Activated CD4-positive, alpha-beta T cell treated with anti-CD3 and anti-CD28 coated beads for 4 hours (primary cell): ENCODE results near the gene OR5C1.
"Not testable (repeated sequence)": the region's sequence is repeated elsewhere in the genome, so short reads cannot be mapped to it uniquely, and the experiment has no call there.

Experiments used
- DNase-seq, 2 donors: peaks; one replicate each; pipeline ENCODE4 v3.0.0-alpha.2; 2020

OR5C1 gene

DNA sequence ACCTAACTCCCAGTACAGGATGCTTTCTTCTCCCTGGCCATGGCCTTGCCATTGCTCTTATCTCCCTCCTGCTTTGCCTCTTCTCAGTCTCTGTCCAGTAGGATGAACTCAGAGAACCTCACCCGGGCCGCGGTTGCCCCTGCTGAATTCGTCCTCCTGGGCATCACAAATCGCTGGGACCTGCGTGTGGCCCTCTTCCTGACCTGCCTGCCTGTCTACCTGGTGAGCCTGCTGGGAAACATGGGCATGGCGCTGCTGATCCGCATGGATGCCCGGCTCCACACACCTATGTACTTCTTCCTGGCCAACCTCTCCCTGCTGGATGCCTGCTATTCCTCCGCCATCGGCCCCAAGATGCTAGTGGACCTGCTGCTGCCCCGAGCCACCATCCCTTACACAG, at the start of gene OR5C1:
OR5C1 (plus strand) TSS at position 103 of the 400 bp plus-strand sequence; CDS start at position 103, 0 bp downstream.
- DNase-seq, result no peak

DNA sequence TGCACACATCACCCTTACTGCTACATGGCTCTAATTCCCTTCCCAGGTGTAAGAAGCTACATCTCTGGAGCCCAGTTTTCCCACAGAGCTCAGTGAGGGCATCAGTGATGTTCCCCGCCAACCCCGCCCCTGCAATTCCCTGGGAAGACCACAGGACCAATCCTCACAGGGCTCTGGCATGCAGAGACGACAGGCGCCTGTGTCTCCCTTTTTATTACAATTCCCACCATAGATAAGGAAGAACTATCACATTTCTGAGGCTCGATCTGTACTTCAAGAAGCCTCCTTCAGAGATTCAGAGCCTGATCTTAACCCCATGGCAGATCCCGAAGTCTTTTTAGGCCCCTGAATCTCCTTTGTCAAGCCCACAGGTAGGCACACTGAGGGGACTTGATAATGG, 46.7 kb upstream of the OR5C1 start, which contains the start of gene OR1L6:
OR1L6 (plus strand) TSS at position 301 of the 400 bp plus-strand sequence. CDS start 7,545 bp downstream, outside the sequence.
- DNase-seq, result no peak

DNA sequence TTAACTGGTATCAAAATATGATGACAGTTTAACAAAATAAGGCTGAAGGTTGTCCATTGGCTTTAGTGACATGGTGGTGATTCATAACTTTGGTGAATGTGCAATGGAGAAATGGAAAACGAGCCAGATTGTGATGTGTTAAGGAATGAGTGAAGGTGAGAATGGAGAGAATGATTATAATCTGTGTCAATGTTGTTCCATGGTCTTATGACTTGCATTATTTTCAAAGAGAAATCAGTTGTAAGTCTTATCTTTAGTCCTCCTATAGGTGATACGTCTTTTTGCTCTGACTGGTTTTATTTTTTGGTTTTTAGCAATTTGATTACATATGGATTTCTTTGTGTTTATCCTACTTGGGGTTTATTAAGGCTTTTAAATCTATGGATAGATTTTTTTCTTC, 33.9 kb upstream of the OR5C1 start:
- DNase-seq, result no peak

DNA sequence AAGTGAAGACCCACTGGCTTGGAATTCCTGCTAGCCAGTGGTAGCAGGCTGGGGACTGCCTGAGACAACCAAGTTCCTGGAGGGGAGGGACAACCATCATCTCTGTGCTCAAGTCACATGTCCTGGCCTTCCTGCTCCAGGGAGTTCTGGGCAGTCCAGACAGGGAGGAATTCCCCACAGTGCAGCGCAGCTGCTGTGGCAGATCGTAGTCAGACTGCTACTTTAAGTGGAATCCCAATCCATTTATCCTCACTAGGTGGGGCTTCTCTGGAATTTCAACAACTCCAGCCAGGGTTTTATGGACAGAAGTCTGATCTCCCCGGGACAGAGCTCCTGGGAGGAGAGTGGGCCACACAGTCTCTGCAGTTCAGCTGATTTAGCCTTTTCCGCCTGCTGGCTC, 20.9 kb upstream of the OR5C1 start:
- DNase-seq, result no peak

DNA sequence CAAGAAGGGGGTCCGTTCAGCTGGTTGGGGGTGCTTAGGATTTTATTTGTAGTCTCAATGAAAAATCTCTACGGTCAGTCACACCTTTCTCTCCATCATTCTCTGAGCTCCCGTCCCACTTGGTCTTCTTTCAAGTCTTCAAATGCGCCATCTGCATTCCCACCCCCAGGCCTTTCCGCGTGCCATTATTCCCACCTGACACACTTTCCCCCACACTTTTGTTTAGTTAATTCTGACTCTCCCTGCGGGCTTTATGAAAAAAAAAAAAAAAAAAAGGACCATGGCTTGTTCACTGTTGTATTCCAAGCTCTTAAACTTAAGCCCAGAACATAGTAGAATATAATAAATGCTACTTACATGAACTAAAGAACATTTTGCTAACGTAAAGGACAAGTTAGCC, 11.7 kb upstream of the OR5C1 start:
- no peak for DNase-seq

DNA sequence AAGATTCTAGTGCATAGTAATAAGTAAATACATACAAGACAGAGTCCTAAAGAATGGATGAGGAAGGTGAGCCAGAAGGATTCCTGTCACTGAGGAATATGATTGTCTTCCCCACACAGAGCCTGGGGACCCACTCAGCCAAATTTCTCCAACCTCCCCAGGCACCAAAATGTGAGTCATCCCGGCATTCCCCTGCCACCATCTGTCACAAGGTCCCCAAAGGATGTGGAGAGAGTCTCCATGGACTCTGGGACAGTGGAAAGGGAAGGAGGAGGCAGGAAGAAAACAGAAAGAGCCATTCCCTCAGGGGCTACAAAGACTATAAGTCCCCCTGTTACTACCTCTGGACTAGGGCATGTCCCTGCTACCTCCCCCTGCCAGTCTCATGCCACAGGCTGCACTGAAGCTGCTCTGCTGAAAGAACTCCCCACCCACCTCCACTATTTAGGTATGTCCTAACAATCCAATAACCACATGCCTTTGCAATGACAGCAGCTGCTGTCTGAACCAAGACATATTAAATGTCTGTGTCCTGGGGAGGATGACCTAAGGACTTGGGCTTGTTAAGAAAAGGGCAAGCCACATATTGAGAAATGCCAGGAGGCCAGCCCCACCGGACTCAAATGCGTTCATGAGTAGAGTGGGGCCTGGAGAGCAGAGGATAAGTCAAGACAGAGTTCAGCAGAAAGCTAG, 10.7 kb upstream of the OR5C1 start:
- no peak for DNase-seq

DNA sequence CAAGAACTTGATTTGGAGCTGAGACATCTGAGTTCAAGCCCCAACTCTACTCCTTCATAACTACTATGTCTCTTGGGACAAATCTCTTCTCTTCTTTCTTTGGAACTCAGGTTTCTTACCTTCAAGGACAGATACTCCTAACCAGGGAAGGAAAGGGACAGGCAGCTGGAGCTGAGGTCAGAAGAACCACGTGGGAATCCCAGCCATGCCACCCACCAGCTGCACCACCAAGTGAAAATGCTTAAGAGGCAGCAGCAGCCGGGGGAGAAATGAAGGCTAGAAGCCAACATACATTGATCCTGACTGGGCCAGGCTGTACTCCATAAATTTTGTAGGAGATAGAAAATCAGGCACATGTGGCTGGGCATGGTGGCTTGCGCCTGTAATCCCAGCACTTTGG, 9.6 kb upstream of the OR5C1 start:
- DNase-seq, result no peak

DNA sequence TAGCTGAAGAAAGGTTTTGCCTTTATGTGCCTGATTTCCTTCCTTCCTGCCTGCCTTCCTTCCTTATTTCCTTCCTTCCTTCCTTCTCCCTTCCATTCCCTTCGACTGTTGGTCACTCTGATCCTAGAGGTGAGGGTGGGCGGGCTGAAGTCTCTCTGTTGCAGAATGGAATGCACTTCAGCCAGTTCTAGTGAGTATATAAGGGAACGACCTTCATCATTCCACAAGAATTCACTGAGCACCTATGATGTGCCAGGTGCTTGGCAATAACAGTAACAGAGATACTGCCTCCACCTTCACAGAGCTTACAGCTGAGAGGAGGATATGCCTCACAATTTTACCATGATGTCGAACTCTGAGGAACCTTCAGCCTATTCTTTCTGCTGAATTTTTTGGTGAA, 8.7 kb upstream of the OR5C1 start:
- no peak for DNase-seq

DNA sequence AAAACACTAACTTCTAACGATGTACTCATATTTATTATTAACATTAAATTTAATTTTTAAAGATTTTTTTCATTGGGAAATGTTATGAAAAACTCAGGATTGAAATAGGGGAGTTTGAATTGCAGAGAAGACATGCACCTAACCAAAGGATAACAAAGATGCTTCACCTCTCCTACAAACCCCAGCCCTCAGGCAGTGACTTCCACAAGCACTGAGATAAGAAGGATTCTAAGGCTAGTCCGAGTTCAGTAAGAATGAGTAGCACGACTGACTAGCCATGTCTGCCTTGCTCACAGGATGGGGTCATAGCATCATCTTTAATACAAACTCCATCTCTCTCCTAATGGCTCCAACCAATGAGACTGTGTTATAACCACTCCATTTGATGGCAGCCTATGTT, 7.1 kb upstream of the OR5C1 start:
- no peak for DNase-seq

DNA sequence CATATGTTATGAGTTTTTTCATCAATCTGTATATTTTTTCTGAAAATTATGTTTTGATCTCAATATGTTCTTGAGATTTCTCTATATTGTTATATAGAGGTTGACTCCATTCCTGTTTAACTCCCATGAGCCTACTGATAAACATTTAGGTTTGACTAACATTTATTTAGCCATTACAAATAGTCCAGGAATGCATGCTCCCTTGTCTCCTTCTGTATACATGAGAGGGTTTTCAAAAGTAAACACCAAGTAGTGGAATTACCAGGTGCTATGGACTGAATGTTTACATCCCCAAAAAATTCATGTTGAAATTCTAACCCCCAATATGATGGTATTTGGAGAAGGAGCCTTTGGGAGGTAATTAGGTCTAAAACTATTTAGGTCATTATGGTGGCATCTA, 3.5 kb upstream of the OR5C1 start:
- DNase-seq, result no peak

DNA sequence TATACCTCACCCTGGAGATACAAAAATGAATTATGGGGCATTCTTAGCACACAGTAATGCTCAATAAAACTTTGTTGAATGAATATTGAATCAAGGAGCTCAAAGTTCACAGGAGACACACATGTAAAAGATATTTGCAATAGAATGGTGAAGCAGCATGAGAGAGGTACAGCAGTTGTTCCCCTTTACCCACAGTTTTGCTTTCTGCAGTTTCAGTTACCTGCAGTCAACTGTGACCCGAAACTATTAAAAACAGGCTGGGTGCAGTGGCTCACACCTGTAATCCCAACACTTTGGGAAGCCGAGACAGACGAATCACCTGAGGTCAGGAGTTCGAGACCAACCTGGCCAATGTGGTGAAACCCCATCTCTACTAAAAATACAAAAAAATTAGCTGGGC, 2.4 kb upstream of the OR5C1 start:
- DNase-seq, result no peak

DNA sequence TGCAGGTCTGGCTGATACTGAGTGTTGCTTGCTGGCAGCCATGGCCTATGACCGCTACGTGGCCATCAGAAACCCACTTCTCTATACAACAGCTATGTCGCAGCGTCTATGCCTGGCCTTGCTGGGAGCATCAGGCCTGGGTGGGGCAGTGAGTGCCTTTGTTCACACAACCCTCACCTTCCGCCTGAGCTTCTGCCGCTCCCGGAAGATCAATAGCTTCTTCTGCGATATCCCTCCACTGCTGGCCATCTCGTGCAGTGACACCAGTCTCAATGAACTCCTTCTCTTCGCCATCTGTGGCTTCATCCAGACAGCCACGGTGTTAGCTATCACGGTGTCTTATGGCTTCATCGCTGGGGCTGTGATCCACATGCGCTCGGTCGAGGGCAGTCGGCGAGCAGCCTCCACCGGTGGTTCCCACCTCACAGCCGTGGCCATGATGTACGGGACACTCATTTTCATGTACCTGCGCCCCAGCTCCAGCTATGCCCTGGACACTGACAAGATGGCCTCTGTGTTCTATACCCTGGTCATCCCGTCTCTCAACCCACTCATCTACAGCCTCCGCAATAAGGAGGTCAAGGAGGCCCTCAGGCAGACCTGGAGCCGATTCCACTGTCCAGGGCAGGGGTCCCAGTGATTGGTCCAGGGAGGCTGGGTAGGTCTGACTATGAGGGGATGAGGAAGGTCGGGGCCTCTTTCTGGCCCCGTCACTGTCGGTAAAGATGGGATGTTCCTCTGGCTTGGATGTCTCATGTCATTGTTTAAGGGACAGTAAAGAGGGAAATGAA, 718 bp downstream of the OR5C1 start:
- no peak for DNase-seq

DNA sequence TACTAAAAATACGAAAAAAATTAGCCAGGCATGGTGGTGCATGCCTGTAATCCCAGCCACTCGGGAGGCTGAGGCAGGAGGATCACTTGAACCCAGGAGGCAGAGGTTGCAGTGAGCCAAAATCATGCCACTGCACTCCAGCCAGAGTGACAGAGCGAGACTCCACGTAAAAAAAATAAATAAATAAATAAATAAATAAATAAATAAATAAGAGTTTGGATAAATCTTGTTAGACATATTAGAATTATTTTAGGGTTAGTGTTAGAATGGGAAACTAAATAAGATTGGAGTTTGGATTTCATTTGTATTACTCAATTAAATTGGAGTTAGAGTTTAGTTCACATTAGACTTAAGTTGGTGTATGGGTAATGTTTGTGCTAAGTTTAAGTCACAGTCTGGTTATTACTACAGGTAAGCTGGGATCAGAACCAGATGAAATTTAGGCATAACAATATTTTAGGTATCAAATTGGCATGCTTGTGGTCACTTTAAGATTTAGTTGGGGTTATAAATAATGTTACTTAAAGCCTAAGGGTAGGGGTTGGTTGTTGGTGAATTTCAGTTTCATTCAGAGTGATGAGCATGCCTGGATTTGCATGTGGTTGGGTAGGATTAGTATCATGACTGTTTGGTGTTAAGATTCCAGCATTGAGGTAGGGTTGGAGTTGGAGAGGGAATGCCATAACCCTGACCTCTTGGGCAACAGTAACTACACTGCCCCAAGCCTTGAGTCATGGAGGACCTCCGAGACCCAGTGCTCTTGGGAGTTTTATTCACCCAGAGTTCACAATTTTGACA, 3.3 kb downstream of the OR5C1 start:
- no peak for DNase-seq

DNA sequence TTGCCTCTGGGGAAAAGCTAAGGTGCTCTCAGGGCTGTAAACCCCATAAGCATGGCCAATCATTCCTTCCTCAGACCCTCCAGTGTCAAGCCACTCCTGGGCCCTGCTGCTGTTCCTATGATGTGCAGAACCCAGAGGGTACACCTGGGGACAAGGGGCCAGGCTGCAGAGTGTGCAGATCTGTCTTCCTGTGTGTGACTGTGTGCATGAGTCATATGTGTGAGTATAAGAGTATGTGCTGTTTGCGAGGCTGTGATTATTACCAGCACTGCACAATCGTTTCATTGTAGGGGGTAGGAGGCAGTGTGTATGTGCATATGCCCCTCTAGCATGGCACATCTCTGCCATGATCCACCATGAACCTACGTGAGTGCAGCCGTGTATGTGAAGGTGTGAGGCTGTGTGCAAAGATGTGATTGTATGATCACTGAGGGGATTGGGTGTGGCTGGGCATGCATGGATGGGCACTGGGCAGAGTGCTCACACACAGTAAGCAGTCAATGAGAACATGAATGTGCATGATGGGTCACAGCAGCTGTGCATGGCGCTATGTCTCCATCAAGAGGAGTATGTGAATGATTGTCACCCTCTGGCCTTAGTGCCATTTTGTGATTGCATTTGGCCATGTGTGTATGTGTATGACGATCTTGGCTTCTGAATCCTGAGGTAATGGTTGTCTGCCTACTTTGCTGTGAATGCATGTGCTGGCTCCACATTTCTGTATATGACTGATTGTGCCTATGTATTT, 8.8 kb downstream of the OR5C1 start:
- no peak for DNase-seq

DNA sequence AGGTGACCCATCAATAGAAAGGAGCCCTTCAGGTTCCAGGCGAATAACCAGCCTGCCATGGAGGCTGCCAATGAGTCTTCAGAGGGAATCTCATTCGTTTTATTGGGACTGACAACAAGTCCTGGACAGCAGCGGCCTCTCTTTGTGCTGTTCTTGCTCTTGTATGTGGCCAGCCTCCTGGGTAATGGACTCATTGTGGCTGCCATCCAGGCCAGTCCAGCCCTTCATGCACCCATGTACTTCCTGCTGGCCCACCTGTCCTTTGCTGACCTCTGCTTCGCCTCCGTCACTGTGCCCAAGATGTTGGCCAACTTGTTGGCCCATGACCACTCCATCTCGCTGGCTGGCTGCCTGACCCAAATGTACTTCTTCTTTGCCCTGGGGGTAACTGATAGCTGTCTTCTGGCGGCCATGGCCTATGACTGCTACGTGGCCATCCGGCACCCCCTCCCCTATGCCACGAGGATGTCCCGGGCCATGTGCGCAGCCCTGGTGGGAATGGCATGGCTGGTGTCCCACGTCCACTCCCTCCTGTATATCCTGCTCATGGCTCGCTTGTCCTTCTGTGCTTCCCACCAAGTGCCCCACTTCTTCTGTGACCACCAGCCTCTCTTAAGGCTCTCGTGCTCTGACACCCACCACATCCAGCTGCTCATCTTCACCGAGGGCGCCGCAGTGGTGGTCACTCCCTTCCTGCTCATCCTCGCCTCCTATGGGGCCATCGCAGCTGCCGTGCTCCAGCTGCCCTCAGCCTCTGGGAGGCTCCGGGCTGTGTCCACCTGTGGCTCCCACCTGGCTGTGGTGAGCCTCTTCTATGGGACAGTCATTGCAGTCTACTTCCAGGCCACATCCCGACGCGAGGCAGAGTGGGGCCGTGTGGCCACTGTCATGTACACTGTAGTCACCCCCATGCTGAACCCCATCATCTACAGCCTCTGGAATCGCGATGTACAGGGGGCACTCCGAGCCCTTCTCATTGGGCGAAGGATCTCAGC, 11.6 kb downstream of the OR5C1 start, which contains the start of gene OR1K1:
OR1K1 (plus strand) TSS at position 58 of the 995 bp plus-strand sequence; CDS start at position 58, 0 bp downstream.
- no peak for DNase-seq

DNA sequence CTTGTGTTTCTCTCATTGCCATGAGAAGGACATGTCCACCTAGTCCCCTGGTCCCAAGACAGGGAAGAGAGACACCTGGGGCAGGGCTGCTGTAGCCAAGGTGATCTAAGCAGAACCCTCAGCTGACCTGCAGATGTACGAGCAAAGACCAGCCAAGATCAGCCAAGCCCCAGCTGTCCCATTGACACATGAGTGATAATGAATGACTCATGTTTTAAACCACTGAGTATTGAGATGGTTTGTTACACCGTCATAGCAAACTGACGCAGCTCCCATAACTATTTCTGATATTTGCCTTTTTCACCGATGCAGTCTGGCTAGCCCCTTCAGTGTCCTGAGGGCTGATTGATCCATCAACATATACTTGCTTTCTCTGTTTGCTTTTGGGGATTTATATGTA, 17.9 kb downstream of the OR5C1 start:
- no peak for DNase-seq

DNA sequence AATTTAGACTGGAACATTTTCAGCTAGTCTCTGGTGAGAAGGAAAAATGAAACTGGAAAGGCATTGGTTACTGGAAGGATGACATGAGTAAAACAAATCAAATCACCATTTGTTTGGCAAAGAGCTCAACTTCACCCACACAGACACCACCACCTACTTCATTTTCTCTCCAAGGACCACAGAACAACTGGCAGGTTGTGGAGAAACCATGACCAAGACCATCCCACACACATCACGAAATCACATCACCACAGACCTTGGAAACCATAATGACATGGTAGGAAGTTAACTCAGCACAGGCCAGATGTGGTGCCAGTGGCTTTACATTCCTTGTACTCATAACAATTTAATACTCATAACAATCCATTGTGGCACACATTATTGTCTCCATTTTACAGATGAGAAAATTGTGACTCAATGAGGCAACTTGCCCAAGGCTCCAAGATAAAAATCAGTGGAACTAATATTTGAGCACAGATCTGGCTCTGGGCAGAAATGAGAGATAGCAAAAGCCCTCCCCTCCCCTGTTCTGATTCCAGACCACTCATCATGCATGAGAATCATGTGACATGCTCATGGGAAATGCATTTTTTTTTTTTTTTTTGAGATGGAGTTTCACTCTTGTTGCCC, 18.7 kb downstream of the OR5C1 start:
- DNase-seq, result no peak

DNA sequence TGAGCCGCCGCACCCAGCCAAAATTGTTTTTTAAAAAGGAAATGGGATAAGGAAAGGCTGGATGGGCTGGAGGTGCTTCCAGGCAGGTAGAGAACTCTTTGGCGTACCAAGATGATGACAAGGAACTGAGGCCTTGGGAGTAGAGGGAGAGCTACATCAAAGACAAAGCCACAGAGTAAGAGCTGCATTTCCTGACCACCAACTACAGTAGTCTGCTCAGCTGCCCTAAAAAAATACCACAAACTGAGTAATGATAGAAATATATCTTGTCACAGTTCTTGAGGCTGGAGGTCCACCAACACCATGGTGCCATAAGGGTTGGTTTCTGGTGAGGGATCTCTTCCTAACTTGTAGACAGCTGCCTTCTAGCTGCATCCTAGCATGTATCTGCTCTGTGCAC, 19.4 kb downstream of the OR5C1 start:
- no peak for DNase-seq

DNA sequence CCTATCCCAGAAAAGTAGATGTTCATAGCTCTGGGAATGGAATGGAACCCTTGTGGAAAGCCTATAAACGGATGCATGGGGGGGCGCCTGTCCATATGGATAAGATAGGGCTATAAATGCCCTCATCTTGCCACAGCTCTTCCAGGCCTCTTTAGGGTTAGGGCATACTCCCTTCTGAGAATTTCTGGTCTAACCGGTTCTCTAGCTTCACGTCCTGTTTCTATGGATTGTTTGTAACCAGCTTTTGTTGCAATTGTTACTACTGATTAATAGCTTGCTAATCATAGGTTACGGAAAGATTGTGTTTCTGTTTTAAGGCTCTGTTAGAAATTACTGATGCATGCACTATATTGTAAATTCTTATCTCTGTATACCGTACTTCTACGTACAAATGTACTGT, 20.5 kb downstream of the OR5C1 start:
- DNase-seq, result not testable (repeated sequence)

DNA sequence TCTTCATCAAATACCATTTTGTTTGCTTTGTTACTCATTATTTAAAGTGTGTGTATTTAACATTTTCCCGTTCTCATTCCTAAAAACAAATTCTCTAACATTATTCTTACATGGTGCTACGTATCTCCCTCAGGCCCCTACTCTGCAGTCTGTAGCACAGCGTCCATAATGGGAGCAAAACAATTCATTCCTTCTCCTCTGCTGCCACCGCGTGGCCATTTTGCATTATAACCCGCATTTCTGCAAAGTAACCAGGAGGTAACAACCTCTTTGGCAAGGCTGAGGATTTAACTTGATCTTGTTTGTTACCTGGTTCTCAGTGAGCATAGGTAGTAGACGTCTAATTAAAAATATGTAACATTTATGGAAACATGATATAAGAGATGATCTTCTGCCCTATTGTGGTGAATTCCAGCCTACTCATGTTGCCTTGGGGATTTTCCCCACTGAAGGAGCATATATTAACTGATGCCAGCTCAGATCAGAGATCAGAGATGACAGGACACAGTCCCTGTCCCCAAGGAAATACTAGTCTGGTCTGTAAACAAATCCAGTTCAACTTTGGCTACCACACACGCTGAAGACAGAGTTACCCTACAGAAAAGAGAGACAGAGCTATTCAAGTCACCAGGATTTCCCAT, 21.7 kb downstream of the OR5C1 start:
- DNase-seq, result peak; percentile 57 to 71
